ENCODE measurements around the gene PRDX2. TPM values are rescaled to one million over a fixed set of nuclear protein-coding genes. Genes with fewer than 3 reads are reported as not detected.

PRDX2 gene
- total and polyA plus RNA-seq, 10 of the 15 experiments (the other 5 are each of a cell fraction or from before 2014, with no cell fraction given): 93.0 to 812 (median 344) TPM

- TF ChIP-seq REST (IDR thresholded peaks at IDR 0.05; ENCODE audit: low read depth, low read length) (0 out of 2 replicates have a peak, but pooled peaks have one; percentile 27), PAX5 (IDR thresholded peaks at IDR 0.05; ENCODE audit: borderline replicate concordance, low read depth, low read length) (peak; percentile 93; the same call in 1 of the 2 replicates), NR2F1 (conservative IDR thresholded peaks at IDR 0.05) (peak; percentile 96), EGR1 (IDR thresholded peaks at IDR 0.05; ENCODE audit: borderline replicate concordance in 1 of 2, low read depth in 2 of 2, low read length in 2 of 2) (peak; percentile 98 to 100), E2F4 (IDR thresholded peaks at IDR 0.05; ENCODE audit: low read depth, low read length) (0 out of 2 replicates have a peak, but pooled peaks have one; percentile 6), RELB (IDR thresholded peaks at IDR 0.05; ENCODE audit: low read depth) (peak; percentile 88), POLR2A (IDR thresholded peaks at IDR 0.05; ENCODE audit: low read depth, low read length) (peak; percentile 73), EED (IDR thresholded peaks at IDR 0.05; ENCODE audit: low read depth) (peak; percentile 95), LARP7 (IDR thresholded peaks at IDR 0.05) (peak; percentile 90), USF2 (IDR thresholded peaks at IDR 0.05; ENCODE audit: borderline replicate concordance, low read depth, low read length) (no peak; the same call in 1 of the 2 replicates), RB1 (IDR thresholded peaks at IDR 0.05; ENCODE audit: borderline replicate concordance) (peak; percentile 88; the same call in 1 of the 2 replicates), SREBF1 (IDR thresholded peaks at IDR 0.05; ENCODE audit: low read length) (no peak), JUNB (IDR thresholded peaks at IDR 0.05) (no peak), RAD51 (IDR thresholded peaks at IDR 0.05) (no peak), MAX (IDR thresholded peaks at IDR 0.05; ENCODE audit: low read depth, low read length) (peak; percentile 88), ZNF622 (IDR thresholded peaks at IDR 0.05) (no peak), JUND (IDR thresholded peaks at IDR 0.05; ENCODE audit: low read depth, low read length) (peak; percentile 11; the same call in 1 of the 2 replicates), NR2C1 (IDR thresholded peaks at IDR 0.05) (peak; percentile 78), TAF1 (IDR thresholded peaks at IDR 0.05; ENCODE audit: borderline replicate concordance, low read depth, low read length) (no peak; the same call in 1 of the 2 replicates), MXI1 (IDR thresholded peaks at IDR 0.05; ENCODE audit: low read depth, low read length) (peak; percentile 84; the same call in 1 of the 2 replicates), ELK1 (IDR thresholded peaks at IDR 0.05; ENCODE audit: low read depth, low read length) (peak; percentile 74)
These were observed 18.9 kb downstream of the PRDX2 start (continued) for GRCh38 chr19:12782424-12783290.

Data from GM12878 (cell line).